ENCODE measurements around the gene EIF3L.

GRCh38 chr22:37932821-37933578, 83.8 kb downstream of the EIF3L start:
- TF ChIP-seq, protein P1, sequence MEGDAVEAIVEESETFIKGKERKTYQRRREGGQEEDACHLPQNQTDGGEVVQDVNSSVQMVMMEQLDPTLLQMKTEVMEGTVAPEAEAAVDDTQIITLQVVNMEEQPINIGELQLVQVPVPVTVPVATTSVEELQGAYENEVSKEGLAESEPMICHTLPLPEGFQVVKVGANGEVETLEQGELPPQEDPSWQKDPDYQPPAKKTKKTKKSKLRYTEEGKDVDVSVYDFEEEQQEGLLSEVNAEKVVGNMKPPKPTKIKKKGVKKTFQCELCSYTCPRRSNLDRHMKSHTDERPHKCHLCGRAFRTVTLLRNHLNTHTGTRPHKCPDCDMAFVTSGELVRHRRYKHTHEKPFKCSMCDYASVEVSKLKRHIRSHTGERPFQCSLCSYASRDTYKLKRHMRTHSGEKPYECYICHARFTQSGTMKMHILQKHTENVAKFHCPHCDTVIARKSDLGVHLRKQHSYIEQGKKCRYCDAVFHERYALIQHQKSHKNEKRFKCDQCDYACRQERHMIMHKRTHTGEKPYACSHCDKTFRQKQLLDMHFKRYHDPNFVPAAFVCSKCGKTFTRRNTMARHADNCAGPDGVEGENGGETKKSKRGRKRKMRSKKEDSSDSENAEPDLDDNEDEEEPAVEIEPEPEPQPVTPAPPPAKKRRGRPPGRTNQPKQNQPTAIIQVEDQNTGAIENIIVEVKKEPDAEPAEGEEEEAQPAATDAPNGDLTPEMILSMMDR (IDR thresholded peaks at IDR 0.05), result no peak
- TF ChIP-seq EZH2 (IDR thresholded peaks at IDR 0.05) (no peak), EZH2phosphoT487 (IDR thresholded peaks at IDR 0.05) (no peak)
